Measurements from ENCODE around the gene POLH. TPM values are rescaled to one million over a fixed set of nuclear protein-coding genes. Genes with fewer than 3 reads are reported as not detected.
"Not testable (repeated sequence)": the region's sequence is repeated elsewhere in the genome, so short reads cannot be mapped to it uniquely, and the experiment has no call there.

POLH gene
- 10 to 100 TPM; 35.3 to 37.0 TPM for total RNA-seq

GRCh38 chr6:43575772-43576551 lies at the start of gene POLH, which contains the start of gene XPO5:
POLH (plus strand) TSS chr6:43576185; CDS start chr6:43582320, 6,135 bp downstream.
XPO5 (minus strand) TSS chr6:43576038; CDS start chr6:43575864, 174 bp downstream.
- CTCF ChIA-PET, result interaction anchor here (0.6 to 1.6 kb wide), 4 partner anchors 35 to 561 kb away, joined by 3 read pairs; partner anchors contain the start of genes POLR1C and YIPF3
- POLR2A ChIA-PET, result interaction anchor here (0.6 to 1.7 kb wide), 3 partner anchors 20 to 648 kb away, joined by 3 to 8 read pairs (median 3); partner anchors contain the start of gene GTPBP2

GRCh38 chr6:43532201-43532600 lies 43.8 kb upstream of the POLH start:
- ChIA-PET POLR2A (interaction anchor here (0.8 kb wide), 1 partner anchor 11 kb away, joined by 4 read pairs; no protein-coding TSS in a partner anchor), CTCF (no interaction called here)

- POLR2A ChIA-PET, result not testable (repeated sequence)
These were observed 37.0 kb upstream of the POLH start for GRCh38 chr6:43538986-43539385.

GRCh38 chr6:43539409-43539808 lies 36.6 kb upstream of the POLH start:
- POLR2A ChIA-PET, CTCF ChIA-PET: not testable (repeated sequence)

More at GRCh38 chr6:43538986-43539385, 37.0 kb upstream of the POLH start:
- CTCF ChIA-PET, result not testable (repeated sequence)

GRCh38 chr6:43540507-43540906 lies 35.5 kb upstream of the POLH start:
- ChIA-PET POLR2A (no interaction called here), CTCF (interaction anchor here (0.6 kb wide), 1 partner anchor 11 kb away, joined by 3 read pairs; no protein-coding TSS in a partner anchor)

GRCh38 chr6:43541774-43542471 lies 34.1 kb upstream of the POLH start:
- POLR2A ChIA-PET, result interaction anchor here (0.6 kb wide), 2 partner anchors 36 to 1347 kb away, joined by 4 to 6 read pairs; partner anchors contain the start of gene GUCA1B
- CTCF ChIA-PET, result no interaction called here

- CTCF ChIA-PET, result no interaction called here
- POLR2A ChIA-PET, result no interaction called here
These were observed 31.5 kb upstream of the POLH start for GRCh38 chr6:43544461-43544860.

- ChIA-PET POLR2A (no interaction called here), CTCF (no interaction called here)
These were observed 28.8 kb upstream of the POLH start for GRCh38 chr6:43547222-43547621.

- CTCF ChIA-PET, result not testable (repeated sequence)
- POLR2A ChIA-PET, result interaction anchor here (0.6 kb wide), 1 partner anchor 206 kb away, joined by 4 read pairs; no protein-coding TSS in a partner anchor
These were observed 18.4 kb upstream of the POLH start for GRCh38 chr6:43557620-43558019.

GRCh38 chr6:43559328-43559727 lies 16.7 kb upstream of the POLH start:
- CTCF ChIA-PET, result no interaction called here
- POLR2A ChIA-PET, result no interaction called here

- CTCF ChIA-PET, result no interaction called here
- POLR2A ChIA-PET, result interaction anchor here (0.6 kb wide), 1 partner anchor 41 kb away, joined by 3 read pairs; no protein-coding TSS in a partner anchor
These were observed 5.0 kb upstream of the POLH start for GRCh38 chr6:43570876-43571441.

- POLR2A ChIA-PET, result no interaction called here
- CTCF ChIA-PET, result no interaction called here
These were observed 4.0 kb upstream of the POLH start for GRCh38 chr6:43572015-43572414.

- CTCF ChIA-PET, result interaction anchor here (1.1 to 1.6 kb wide), 2 partner anchors 36 to 55 kb away, joined by 3 read pairs; no protein-coding TSS in a partner anchor
- POLR2A ChIA-PET, result interaction anchor here (0.8 to 1.7 kb wide), 2 partner anchors 54 to 649 kb away, joined by 3 to 8 read pairs; partner anchors contain the start of gene GTPBP2
These were observed 747 bp upstream of the POLH start for GRCh38 chr6:43575105-43575771.

GRCh38 chr6:43578748-43579147 lies 2.8 kb downstream of the POLH start:
- ChIA-PET POLR2A (no interaction called here), CTCF (no interaction called here)

- ChIA-PET POLR2A (no interaction called here), CTCF (no interaction called here)
These were observed 3.2 kb downstream of the POLH start for GRCh38 chr6:43579171-43579570.

GRCh38 chr6:43582911-43583310 lies 6.9 kb downstream of the POLH start:
- ChIA-PET CTCF (no interaction called here), POLR2A (interaction anchor here (0.6 kb wide), 1 partner anchor 45 kb away, joined by 3 read pairs; no protein-coding TSS in a partner anchor)

- POLR2A ChIA-PET, result interaction anchor here (1.1 kb wide), 1 partner anchor 31 kb away, joined by 6 read pairs; no protein-coding TSS in a partner anchor
- CTCF ChIA-PET, result interaction anchor here (1.5 kb wide), 1 partner anchor 30 kb away, joined by 3 read pairs; no protein-coding TSS in a partner anchor
These were observed 9.0 kb downstream of the POLH start for GRCh38 chr6:43584892-43585570.

- ChIA-PET CTCF (no interaction called here), POLR2A (no interaction called here)
These were observed 12.2 kb downstream of the POLH start for GRCh38 chr6:43588194-43588593.

- CTCF ChIA-PET, result not testable (repeated sequence)
- POLR2A ChIA-PET, result interaction anchor here (0.7 kb wide), 1 partner anchor 657 kb away, joined by 3 read pairs; the partner anchor contains the start of gene HSP90AB1
These were observed 13.6 kb downstream of the POLH start for GRCh38 chr6:43589564-43589963.

Measured in activated CD8-positive, alpha-beta memory T cell treated with anti-CD3 and anti-CD28 coated beads for 36 hours (primary cell).